ENCODE results near the gene CAMTA1. TPM values are rescaled to one million over a fixed set of nuclear protein-coding genes. Genes with fewer than 3 reads are reported as not detected.

The CAMTA1 gene
- total and polyA plus RNA-seq, 9 of the 15 experiments (the other 6 are each of a cell fraction or from before 2014, with no cell fraction given), result 43.9 to 161 (median 65.9) TPM

DNA sequence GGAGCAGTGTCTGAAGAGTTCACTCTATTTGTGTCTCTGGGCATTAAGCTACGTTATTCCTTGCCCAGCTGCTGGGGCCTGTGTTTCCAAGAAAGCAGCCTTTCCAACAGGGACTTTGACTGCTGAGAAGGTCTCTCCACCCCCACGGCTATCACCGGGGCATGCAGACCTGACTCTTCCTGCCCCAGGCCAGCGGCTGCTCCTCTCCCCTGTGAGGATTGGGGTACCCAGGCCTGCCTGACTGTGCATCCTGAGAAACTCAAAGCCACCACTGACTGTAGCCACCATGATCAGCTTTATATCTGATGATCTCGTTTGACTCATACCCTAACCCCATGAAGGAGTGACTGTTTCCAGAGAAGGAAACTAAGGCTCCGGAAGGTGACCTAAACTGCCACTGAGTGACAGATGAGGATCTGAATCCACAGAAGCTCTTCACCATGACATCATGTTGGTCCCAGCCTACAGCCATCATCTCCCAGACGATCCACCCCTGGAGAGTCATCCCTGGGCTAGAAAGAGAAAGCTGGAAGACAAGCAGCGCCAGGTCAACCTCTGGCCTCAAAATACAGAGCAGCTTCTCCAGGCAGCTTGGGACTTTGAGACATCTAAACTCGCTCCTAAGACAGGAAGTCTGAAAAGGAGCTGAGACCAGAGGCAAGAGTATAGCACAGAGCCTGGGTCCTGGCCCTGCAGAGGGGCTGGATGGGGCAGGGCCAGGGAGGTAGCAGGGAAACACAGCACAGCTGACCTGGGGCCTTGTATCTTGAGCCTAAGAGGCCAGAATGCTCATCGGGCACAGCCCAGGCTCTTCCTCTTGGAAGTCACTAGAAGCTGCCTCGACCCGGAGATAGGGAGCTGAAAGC is 741.8 kb downstream of the CAMTA1 start:
- 0% methylated on average over 12 of the region's 12 CpGs for WGBS (ENCODE audit: insufficient coverage, low coverage, missing lambda C conversion rate)
- no TSS peak for BruUV-seq (replicated peaks)
- peaks cover 4 to 47% of the 10 kb centered on the region in 2 experiments for H3K27me3 ChIP-seq (ENCODE audit: control insufficient read depth in 2 of 2, insufficient read depth in 2 of 2, low read length in 2 of 2)
- ChIA-PET POLR2A (interaction anchor here (0.5 to 1.6 kb wide), 5 partner anchors 10 to 75 kb away, joined by 3 to 4 read pairs (median 4); no protein-coding TSS in a partner anchor), CTCF (ENCODE audit: low intra/inter-chr PET ratio) (no interaction called here)
- peaks cover 3% of the 10 kb centered on the region; the same call in 1 of the 2 replicates for H4K20me1 ChIP-seq (replicated peaks; ENCODE audit: control insufficient read depth, insufficient read depth, low read length)
- H3K9ac ChIP-seq (ENCODE audit: insufficient read depth in 1 of 2, low read depth in 2 of 2, low read length in 2 of 2), result no peak overlapping the region; a peak in 1 of 4 replicates
- H3K4me3 ChIP-seq, result no peak overlapping the region
- H2AFZ ChIP-seq (ENCODE audit: low read depth, low read length), result no peak overlapping the region
- no peaks in the 10 kb centered on the region for H3K9me3 ChIP-seq (replicated peaks; ENCODE audit: control insufficient read depth, insufficient read depth, low read depth, low read length)
- no peak for DNase-seq (ENCODE audit: extremely low read depth in 1 of 4, low spot score in 3 of 4)
- TF ChIP-seq ZNF77 (CRISPR knock-in tag; IDR thresholded peaks at IDR 0.05) (no peak), E2F6 (IDR thresholded peaks at IDR 0.05; ENCODE audit: borderline replicate concordance in 1 of 2, extremely low read depth in 1 of 2, insufficient read depth in 1 of 2, insufficient read length in 1 of 2, low read depth in 1 of 2, low read length in 1 of 2, poor library complexity in 1 of 2, severe bottlenecking in 1 of 2) (no peak)
- TF ChIP-seq, protein P1, sequence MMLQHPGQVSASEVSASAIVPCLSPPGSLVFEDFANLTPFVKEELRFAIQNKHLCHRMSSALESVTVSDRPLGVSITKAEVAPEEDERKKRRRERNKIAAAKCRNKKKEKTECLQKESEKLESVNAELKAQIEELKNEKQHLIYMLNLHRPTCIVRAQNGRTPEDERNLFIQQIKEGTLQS (IDR thresholded peaks at IDR 0.05), result 0 out of 2 replicates have a peak, but pooled peaks have one; percentile 18
- TF ChIP-seq, protein P1 (CRISPR knock-in tag; conservative IDR thresholded peaks at IDR 0.05), result no peak
- in situ Hi-C loops (cut with MboI), result no loop called here
- H3K9me1 ChIP-seq (ENCODE audit: control insufficient read depth, insufficient read depth, low read length), result no peaks in the 10 kb centered on the region
- intact Hi-C loops (cut with micrococcal nuclease), result no loop called here
- H3K36me3 ChIP-seq (ENCODE audit: control insufficient read depth, insufficient read depth, low read length), result no peaks in the 10 kb centered on the region
- H3K4me2 ChIP-seq (ENCODE audit: insufficient read depth, low read length), result no peak overlapping the region
- no peaks in the 10 kb centered on the region for H3K79me2 ChIP-seq (ENCODE audit: control insufficient read depth, insufficient read depth, low read length)
- no peak overlapping the region for H3K27ac ChIP-seq (ENCODE audit: extremely low read depth, low read depth, low read length)
- ATAC-seq, result 0 out of 3 replicates have a peak, but pooled peaks have one; percentile 26
- H3K4me1 ChIP-seq (replicated peaks in 1 of 2; ENCODE audit: control insufficient read depth in 2 of 2, insufficient read depth in 2 of 2, low read length in 2 of 2), result no peaks in the 10 kb centered on the region
- no peak for FAIRE-seq
